Hepatocyte (in vitro differentiated cells): ENCODE results near the gene NCF2.

Experiments
- EZH2 ChIP-seq: fragments of 200-600 bp; sonication (generic); IDR thresholded peaks from 2 replicates; pipeline ENCODE4 v1.6.1; 2016; ENCODE audit warnings: antibody characterized with exemption, mild to moderate bottlenecking, borderline replicate concordance
- EZH2phosphoT487 ChIP-seq: fragments of 200-600 bp; sonication (generic); IDR thresholded peaks from one replicate; pipeline ENCODE4 v1.6.1; 2018; ENCODE audit warnings: antibody characterized with exemption, mild to moderate bottlenecking, low read depth, moderate library complexity; ENCODE audit not compliant: unreplicated experiment, severe bottlenecking
- TF ChIP-seq, protein P1 (sequence below): fragments of 200-600 bp; sonication (generic); IDR thresholded peaks from 2 replicates; pipeline ENCODE4 v1.5.1; 2016; ENCODE audit warnings: antibody characterized with exemption, mild to moderate bottlenecking; ENCODE audit not compliant: poor library complexity

DNA sequence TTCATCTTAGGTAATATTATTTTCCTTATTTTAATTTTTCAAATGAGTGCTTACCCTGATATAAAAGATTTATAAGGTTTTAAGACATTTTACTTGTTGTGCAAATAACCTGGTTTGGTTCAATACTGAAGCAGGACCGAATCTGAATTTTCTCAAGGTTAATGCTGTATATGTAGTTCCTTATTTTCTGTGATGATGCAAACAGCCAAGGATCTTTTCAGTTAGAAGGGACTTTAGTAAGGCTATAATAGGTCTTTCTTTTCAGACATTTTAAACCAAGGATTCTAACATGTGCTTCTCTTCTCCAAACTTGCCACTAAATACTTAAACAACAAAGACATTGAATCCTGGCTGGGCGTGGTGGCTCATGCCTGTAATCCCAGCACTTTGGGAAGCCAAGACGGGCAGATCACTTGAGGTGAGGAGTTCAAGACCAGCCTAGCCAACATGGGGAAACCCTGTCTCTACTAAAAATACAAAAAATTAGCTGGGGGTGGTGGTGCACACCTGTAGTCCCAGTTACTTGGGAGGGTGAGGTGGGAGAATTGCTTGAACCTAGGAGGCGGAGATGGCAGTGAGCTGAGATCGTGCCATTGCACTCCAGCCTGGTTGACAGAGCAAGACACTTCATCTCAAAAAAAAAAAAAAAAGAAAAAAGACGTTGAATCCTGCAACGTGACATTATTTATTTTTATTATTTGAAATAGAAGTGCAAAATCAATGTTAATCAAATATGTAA is 48.6 kb upstream of the NCF2 start:
- TF ChIP-seq, protein P1, sequence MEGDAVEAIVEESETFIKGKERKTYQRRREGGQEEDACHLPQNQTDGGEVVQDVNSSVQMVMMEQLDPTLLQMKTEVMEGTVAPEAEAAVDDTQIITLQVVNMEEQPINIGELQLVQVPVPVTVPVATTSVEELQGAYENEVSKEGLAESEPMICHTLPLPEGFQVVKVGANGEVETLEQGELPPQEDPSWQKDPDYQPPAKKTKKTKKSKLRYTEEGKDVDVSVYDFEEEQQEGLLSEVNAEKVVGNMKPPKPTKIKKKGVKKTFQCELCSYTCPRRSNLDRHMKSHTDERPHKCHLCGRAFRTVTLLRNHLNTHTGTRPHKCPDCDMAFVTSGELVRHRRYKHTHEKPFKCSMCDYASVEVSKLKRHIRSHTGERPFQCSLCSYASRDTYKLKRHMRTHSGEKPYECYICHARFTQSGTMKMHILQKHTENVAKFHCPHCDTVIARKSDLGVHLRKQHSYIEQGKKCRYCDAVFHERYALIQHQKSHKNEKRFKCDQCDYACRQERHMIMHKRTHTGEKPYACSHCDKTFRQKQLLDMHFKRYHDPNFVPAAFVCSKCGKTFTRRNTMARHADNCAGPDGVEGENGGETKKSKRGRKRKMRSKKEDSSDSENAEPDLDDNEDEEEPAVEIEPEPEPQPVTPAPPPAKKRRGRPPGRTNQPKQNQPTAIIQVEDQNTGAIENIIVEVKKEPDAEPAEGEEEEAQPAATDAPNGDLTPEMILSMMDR: no peak
- TF ChIP-seq EZH2phosphoT487: no peak
- no peak for TF ChIP-seq EZH2
